ENCODE measurements around the gene UGT3A2. TPM values are rescaled to one million over a fixed set of nuclear protein-coding genes. Genes with fewer than 3 reads are reported as not detected.

The UGT3A2 gene
- total RNA-seq, 1 experiment from 2014 or later = 0.10 TPM

- intact Hi-C loops (cut with micrococcal nuclease; ENCODE audit: unreplicated experiment) (no loop called here), in situ Hi-C loops (cut with HindIII; ENCODE audit: low pct_unique_long_range_greater_than_20kb, low sequenced_read_pairs) (no loop called here)
- no peaks in the 10 kb centered on the region for H3K9me3 ChIP-seq (ENCODE audit: control insufficient read depth, insufficient read depth, low read depth, low read length)
- no peak for DNase-seq (ENCODE audit: low read depth, low spot score)
- no peak for TF ChIP-seq POLR2AphosphoS5 (IDR thresholded peaks at IDR 0.05; ENCODE audit: low read depth, low read length)
- no peak for TF ChIP-seq TCF7L2 (IDR thresholded peaks at IDR 0.05; ENCODE audit: low read depth, low read length)
- no peak for TF ChIP-seq REST (IDR thresholded peaks at IDR 0.05; ENCODE audit: insufficient read depth in 1 of 2, low read depth in 2 of 2, low read length in 1 of 2)
- TF ChIP-seq SIN3A (IDR thresholded peaks at IDR 0.05; ENCODE audit: borderline replicate concordance, insufficient read depth, low read depth, low read length) = no peak
- TF ChIP-seq CTCF (IDR thresholded peaks at IDR 0.05) = no peak
- ATAC-seq = peak; percentile 58; the same call in 1 of the 2 replicates
- CTCF ChIA-PET = interaction anchor here (0.5 to 0.7 kb wide), 2 partner anchors 9 to 248 kb away, joined by 3 read pairs; no protein-coding TSS in a partner anchor
- no TSS peak for BruUV-seq (replicated peaks)
- peaks cover 6% of the 10 kb centered on the region; the same call in 1 of the 2 replicates for H3K4me1 ChIP-seq (ENCODE audit: control insufficient read depth, insufficient read depth, low read length)
- no peak overlapping the region for H3K27ac ChIP-seq (ENCODE audit: low read length)
- H3K4me3 ChIP-seq (ENCODE audit: low read depth in 2 of 2, low read length in 2 of 2) = peak overlapping the region in 1 of 2 experiments; percentile 11; a peak in 1 of 4 replicates
- peaks cover 6% of the 10 kb centered on the region; the same call in 1 of the 2 replicates for H3K27me3 ChIP-seq (ENCODE audit: control insufficient read depth, insufficient read depth, low read length)
- H3K36me3 ChIP-seq (ENCODE audit: control insufficient read depth, insufficient read depth, low read length) = no peaks in the 10 kb centered on the region
- POLR2A ChIA-PET = no interaction called here
Observed at GRCh38 chr5:36059571-36060419, 6.9 kb downstream of the UGT3A2 start.

DNA sequence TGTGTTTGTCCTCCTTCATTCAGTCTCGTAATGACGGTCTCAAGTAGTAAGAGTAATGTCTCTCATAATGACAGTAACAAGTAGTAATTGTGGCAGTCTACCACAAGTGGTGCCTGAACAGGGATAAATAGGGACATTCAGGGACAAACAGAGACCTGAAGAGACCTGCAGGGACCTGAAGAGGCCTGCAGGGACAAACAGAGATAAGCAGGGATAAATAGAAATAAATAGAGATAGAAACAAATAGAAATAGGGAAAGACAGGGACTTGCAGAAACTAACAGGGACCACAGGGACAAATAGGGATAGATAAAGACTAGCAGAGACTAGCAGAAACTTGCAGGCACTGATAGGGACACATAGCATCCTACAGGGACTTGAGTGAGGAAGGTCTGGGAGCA lies 7.9 kb downstream of the UGT3A2 start:
- DNase-seq (ENCODE audit: low read depth, low spot score) (no peak), ATAC-seq (no peak)
- H3K9me3 ChIP-seq (ENCODE audit: control insufficient read depth, insufficient read depth, low read depth, low read length) = no peaks in the 10 kb centered on the region
- intact Hi-C loops (cut with micrococcal nuclease; ENCODE audit: unreplicated experiment) = no loop called here
- peaks cover 6% of the 10 kb centered on the region; the same call in 1 of the 2 replicates for H3K4me1 ChIP-seq (ENCODE audit: control insufficient read depth, insufficient read depth, low read length)
- POLR2A ChIA-PET = no interaction called here
- H3K27ac ChIP-seq (ENCODE audit: low read length) = no peak overlapping the region
- CTCF ChIA-PET = no interaction called here
- no peaks in the 10 kb centered on the region for H3K36me3 ChIP-seq (ENCODE audit: control insufficient read depth, insufficient read depth, low read length)
- no peak overlapping the region for H3K4me3 ChIP-seq (ENCODE audit: low read depth in 2 of 2, low read length in 2 of 2)
- no TSS peak for BruUV-seq (replicated peaks)
- H3K27me3 ChIP-seq (ENCODE audit: control insufficient read depth, insufficient read depth, low read length) = no peaks in the 10 kb centered on the region; the same call in 1 of the 2 replicates
- no peak for TF ChIP-seq CTCF (IDR thresholded peaks at IDR 0.05)
- TF ChIP-seq SIN3A (IDR thresholded peaks at IDR 0.05; ENCODE audit: borderline replicate concordance, insufficient read depth, low read depth, low read length) = no peak
- no peak for TF ChIP-seq POLR2AphosphoS5 (IDR thresholded peaks at IDR 0.05; ENCODE audit: low read depth, low read length)
- TF ChIP-seq REST (IDR thresholded peaks at IDR 0.05; ENCODE audit: insufficient read depth in 1 of 2, low read depth in 2 of 2, low read length in 1 of 2) = no peak
- no peak for TF ChIP-seq TCF7L2 (IDR thresholded peaks at IDR 0.05; ENCODE audit: low read depth, low read length)
- in situ Hi-C loops (cut with HindIII; ENCODE audit: low pct_unique_long_range_greater_than_20kb, low sequenced_read_pairs) = no loop called here

Measured in Panc1 (cell line).